ENCODE data around the gene CISH. TPM values are rescaled to one million over a fixed set of nuclear protein-coding genes. Genes with fewer than 3 reads are reported as not detected.
A peak's percentile ranks its signal among the peaks of the same experiment; 100 is the strongest.

The CISH gene
- total and polyA plus RNA-seq, 9 of the 15 experiments (the other 6 are each of a cell fraction or from before 2014, with no cell fraction given), result 1.7 to 47.7 (median 18.3) TPM

GRCh38 chr3:50611464-50612233, at the start of gene CISH (continued):
- no peak for TF ChIP-seq TRIM28 (IDR thresholded peaks at IDR 0.05)
- no peak for TF ChIP-seq SRSF1 (IDR thresholded peaks at IDR 0.05; ENCODE audit: low read depth, low read length)
- TF ChIP-seq SP2 (IDR thresholded peaks at IDR 0.05; ENCODE audit: extremely low read depth, low read depth, low read length, poor library complexity, severe bottlenecking), result peak; percentile 3
- no peak for TF ChIP-seq ZNF589 (CRISPR knock-in tag; IDR thresholded peaks at IDR 0.05; ENCODE audit: low read depth)
- no peak for TF ChIP-seq ZBTB34 (CRISPR knock-in tag; IDR thresholded peaks at IDR 0.05)
- TF ChIP-seq ZNF146 (CRISPR knock-in tag; IDR thresholded peaks at IDR 0.05; ENCODE audit: unreplicated experiment), result no peak
- TF ChIP-seq ZNF766 (CRISPR knock-in tag; conservative IDR thresholded peaks at IDR 0.05), result no peak; the same call in 1 of the 2 replicates
- no peak for TF ChIP-seq FOXO4 (CRISPR knock-in tag; IDR thresholded peaks at IDR 0.05)
- TF ChIP-seq HOXB6 (CRISPR knock-in tag; IDR thresholded peaks at IDR 0.05; ENCODE audit: borderline replicate concordance), result no peak
- TF ChIP-seq GTF2F1 (IDR thresholded peaks at IDR 0.05; ENCODE audit: low read depth, low read length), result 0 out of 2 replicates have a peak, but pooled peaks have one; percentile 34
- no peak for TF ChIP-seq RREB1 (CRISPR knock-in tag; IDR thresholded peaks at IDR 0.05)
- no peak for TF ChIP-seq DEAF1 (CRISPR knock-in tag; IDR thresholded peaks at IDR 0.05)
- no peak for TF ChIP-seq CGGBP1 (CRISPR knock-in tag; IDR thresholded peaks at IDR 0.05)
- TF ChIP-seq E2F1 (CRISPR knock-in tag; IDR thresholded peaks at IDR 0.05), result no peak; the same call in 1 of the 2 replicates
- no peak for TF ChIP-seq CBFB (CRISPR knock-in tag; IDR thresholded peaks at IDR 0.05)

All from K562 (cell line).